Naive thymus-derived CD4-positive, alpha-beta T cell (primary cell): ENCODE data around the gene EYS. TPM values are rescaled to one million over a fixed set of nuclear protein-coding genes. Genes with fewer than 3 reads are reported as not detected.

Experiments
- ATAC-seq: fragments of 150-1000 bp; cut with Tn5 transposase; 2 replicates; pipeline ENCODE4 v1.10.0; 2021; ENCODE audit warnings: mild to moderate bottlenecking, moderate library complexity
- CTCF ChIA-PET: fragments of 350-600 bp; sonication (Branson Sonifier 250); formaldehyde crosslinking; loops from one replicate; lab custom pipeline; 2021; ENCODE audit warnings: antibody characterized with exemption; lab: Charles Lee
- POLR2A ChIA-PET: fragments of 350-600 bp; sonication (Branson Sonifier 250); formaldehyde crosslinking; loops from one replicate; lab custom pipeline; 2021; ENCODE audit warnings: antibody characterized with exemption, inconsistent platforms; lab: Charles Lee
- DNase-seq, 9 donors: peaks; one replicate each; pipeline versions ENCODE4 v3.0.0 to v3.0.0-alpha.2; 2020 to 2022; ENCODE audit warnings: mixed read lengths in 1 of 9
- H3K27ac ChIP-seq: one replicate; pipeline ENCODE4 v1.7.0; 2013; ENCODE audit warnings: mild to moderate bottlenecking, low read depth, low read length, moderate library complexity
- H3K27me3 ChIP-seq, 2 donors: one replicate each; pipeline ENCODE4 v1.7.0; 2013; ENCODE audit warnings: low read length in 2 of 2, mild to moderate bottlenecking in 2 of 2, moderate library complexity in 2 of 2; ENCODE audit not compliant: control insufficient read depth in 2 of 2, insufficient read depth in 2 of 2
- H3K36me3 ChIP-seq, 3 experiments: 1 replicate in 2 of 3; 2 replicates in 1 of 3; pipeline ENCODE4 v1.7.0; 2013; ENCODE audit warnings: low read length in 3 of 3, mild to moderate bottlenecking in 3 of 3, moderate library complexity in 1 of 3; ENCODE audit not compliant: insufficient read depth in 3 of 3, control insufficient read depth in 2 of 3
- H3K4me1 ChIP-seq, 2 donors: one replicate each; pipeline ENCODE4 v1.7.0; 2013; ENCODE audit warnings: low read length in 2 of 2, mild to moderate bottlenecking in 2 of 2, moderate library complexity in 1 of 2; ENCODE audit not compliant: control insufficient read depth in 2 of 2, insufficient read depth in 2 of 2
- H3K4me3 ChIP-seq: 2 replicates; pipeline ENCODE4 v1.7.0; 2013; ENCODE audit warnings: mild to moderate bottlenecking, low read length
- H3K9me3 ChIP-seq, 3 experiments: 1 replicate in 2 of 3; 2 replicates in 1 of 3; pipeline ENCODE4 v1.7.0; 2013; ENCODE audit warnings: low read length in 3 of 3; ENCODE audit not compliant: control insufficient read depth in 2 of 3
- H3K27ac Mint-ChIP-seq, 9 donors: one replicate each; pipeline ENCODE4 v1.8.0; 2020 to 2022; ENCODE audit warnings: mixed read lengths in 9 of 9, mild to moderate bottlenecking in 8 of 9, moderate library complexity in 5 of 9, inconsistent platforms in 2 of 9
- H3K27me3 Mint-ChIP-seq, 5 donors: one replicate each; pipeline ENCODE4 v1.8.0; 2021 to 2022; ENCODE audit warnings: mixed read lengths in 5 of 5, mild to moderate bottlenecking in 1 of 5
- H3K36me3 Mint-ChIP-seq, 5 donors: one replicate each; pipeline ENCODE4 v1.8.0; 2020 to 2022; ENCODE audit warnings: mixed read lengths in 5 of 5, mild to moderate bottlenecking in 3 of 5, inconsistent platforms in 1 of 5
- H3K4me1 Mint-ChIP-seq, 7 donors: one replicate each; pipeline ENCODE4 v1.8.0; 2020 to 2022; ENCODE audit warnings: mixed read lengths in 7 of 7, mild to moderate bottlenecking in 3 of 7, inconsistent platforms in 1 of 7
- H3K4me3 Mint-ChIP-seq, 10 donors: one replicate each; pipeline ENCODE4 v1.8.0; 2020 to 2022; ENCODE audit warnings: mild to moderate bottlenecking in 10 of 10, mixed read lengths in 10 of 10, moderate library complexity in 6 of 10, inconsistent platforms in 2 of 10
- H3K9me3 Mint-ChIP-seq, 11 donors: one replicate each; pipeline ENCODE4 v1.8.0; 2020 to 2022; ENCODE audit warnings: mixed read lengths in 11 of 11, mild to moderate bottlenecking in 4 of 11, inconsistent platforms in 1 of 11, moderate library complexity in 1 of 11
- intact Hi-C, 2 donors: fragments of 100-400 bp; cut with micrococcal nuclease; formaldehyde crosslinking; loops; one replicate each; pipeline ENCODE4 v1.15.1; 2023
- polyA plus RNA-seq, 2 donors: library from polyadenylated mRNA; unstranded; fragments of 300-500 nt; fragmentation: Illumina TruSeq; gene quantifications; one replicate each; pipeline ENCODE4 v1.2.3, GENCODE V29; 2021
- total RNA-seq, 6 experiments: library from RNA in 5 of 6; stranded (reverse) in 5 of 6; gene quantifications; 1 replicate in 5 of 6; 2 replicates in 1 of 6; pipeline ENCODE4 v1.2.3 and lab custom pipeline; 2021 to 2026

EYS gene
- total and polyA plus RNA-seq, 7 experiments from 2014 or later: 0.07 to 0.21 (median 0.13) TPM; not detected in 4

DNA sequence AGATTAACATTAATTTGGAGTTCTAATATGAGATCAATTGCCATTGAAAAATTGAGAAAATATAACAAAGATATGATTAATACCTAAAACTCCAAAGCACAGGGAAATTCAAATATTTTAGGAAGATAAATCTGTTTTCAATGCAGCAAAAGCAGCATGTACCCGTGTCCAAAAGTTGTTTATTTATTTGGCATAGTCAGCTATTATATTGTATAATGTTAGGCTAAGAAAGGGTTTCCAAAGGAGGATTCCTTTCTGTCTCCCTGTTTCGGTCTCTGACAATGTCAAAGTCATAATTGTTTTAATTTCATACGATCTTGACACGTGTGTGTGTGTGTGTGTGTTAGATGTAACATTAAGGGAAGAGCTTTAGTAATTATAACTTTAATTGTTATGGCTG, 914.5 kb downstream of the EYS start:
- H3K4me1 Mint-ChIP-seq: no peaks in the 10 kb centered on the region
- no peaks in the 10 kb centered on the region for H3K27me3 ChIP-seq
- H3K36me3 ChIP-seq: no peaks in the 10 kb centered on the region
- H3K27ac Mint-ChIP-seq: no peak overlapping the region
- intact Hi-C loops: no loop called here
- H3K27ac ChIP-seq: no peak overlapping the region
- H3K27me3 Mint-ChIP-seq: no peaks in the 10 kb centered on the region
- CTCF ChIA-PET: no interaction called here
- H3K36me3 Mint-ChIP-seq: no peaks in the 10 kb centered on the region
- H3K9me3 Mint-ChIP-seq: peaks cover 0 to 8% (median 3%) of the 10 kb centered on the region in 11 donors
- POLR2A ChIA-PET: no interaction called here
- DNase-seq: no peak
- no peak overlapping the region for H3K4me3 ChIP-seq
- H3K9me3 ChIP-seq: no peaks in the 10 kb centered on the region
- ATAC-seq: no peak
- H3K4me1 ChIP-seq: no peaks in the 10 kb centered on the region
- H3K4me3 Mint-ChIP-seq: no peak overlapping the region

DNA sequence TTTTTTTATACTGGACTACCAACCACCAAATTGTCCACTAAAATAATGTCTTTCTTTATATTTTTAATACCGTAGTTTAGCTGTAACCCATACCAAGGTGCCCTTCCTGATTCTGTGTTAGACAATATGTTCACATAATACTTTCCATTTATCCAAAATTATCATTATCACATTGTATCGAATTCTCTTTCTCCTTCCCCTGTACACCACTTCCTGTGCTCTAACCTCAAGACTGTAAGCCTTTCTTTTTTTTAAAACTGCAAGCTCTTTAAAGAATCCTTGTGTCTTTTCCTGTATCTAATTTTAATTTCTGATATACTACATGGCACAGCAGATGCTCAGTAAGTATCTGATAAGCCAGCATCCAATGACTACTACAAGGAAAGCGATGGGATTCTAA, 917.5 kb downstream of the EYS start:
- ATAC-seq (no peak), DNase-seq (no peak)
- Mint-ChIP-seq H3K36me3 (no peaks in the 10 kb centered on the region), H3K9me3 (peaks cover 0 to 14% (median 0%) of the 10 kb centered on the region in 11 donors), H3K4me1 (no peaks in the 10 kb centered on the region), H3K27me3 (no peaks in the 10 kb centered on the region), H3K27ac (no peak overlapping the region), H3K4me3 (no peak overlapping the region)
- H3K4me1 ChIP-seq: no peaks in the 10 kb centered on the region
- no peak overlapping the region for H3K27ac ChIP-seq
- CTCF ChIA-PET: no interaction called here
- no peaks in the 10 kb centered on the region for H3K36me3 ChIP-seq
- POLR2A ChIA-PET: no interaction called here
- H3K9me3 ChIP-seq: no peaks in the 10 kb centered on the region
- no peak overlapping the region for H3K4me3 ChIP-seq
- intact Hi-C loops: no loop called here
- no peaks in the 10 kb centered on the region for H3K27me3 ChIP-seq

DNA sequence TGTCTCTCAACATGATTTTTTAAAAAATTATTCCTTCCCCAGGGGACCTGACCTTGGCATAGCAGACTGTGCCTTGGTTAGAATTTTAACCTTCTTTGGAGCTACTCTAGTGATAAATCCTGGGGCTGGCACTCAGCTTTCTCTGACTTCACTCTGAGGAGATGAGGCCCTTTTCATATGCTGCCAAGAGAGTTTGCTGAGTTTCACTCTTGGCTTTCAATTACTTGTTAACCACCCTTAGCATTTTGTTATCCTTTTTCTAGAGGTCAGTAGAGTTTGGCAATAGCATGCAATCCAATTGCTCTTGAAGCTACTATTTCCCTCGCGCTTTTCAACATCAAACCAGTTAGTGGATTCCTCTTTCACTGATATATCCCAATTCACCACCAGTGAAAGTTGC, 920.3 kb downstream of the EYS start:
- no peaks in the 10 kb centered on the region for H3K36me3 Mint-ChIP-seq
- H3K9me3 Mint-ChIP-seq: peaks cover 0 to 17% (median 2%) of the 10 kb centered on the region in 11 donors
- intact Hi-C loops: no loop called here
- H3K4me3 Mint-ChIP-seq: no peak overlapping the region
- no peaks in the 10 kb centered on the region for H3K4me1 Mint-ChIP-seq
- no peak overlapping the region for H3K27ac Mint-ChIP-seq
- Histone ChIP-seq H3K27me3 (no peaks in the 10 kb centered on the region), H3K9me3 (no peaks in the 10 kb centered on the region), H3K4me1 (no peaks in the 10 kb centered on the region), H3K4me3 (no peak overlapping the region), H3K36me3 (no peaks in the 10 kb centered on the region), H3K27ac (no peak overlapping the region)
- H3K27me3 Mint-ChIP-seq: no peaks in the 10 kb centered on the region
- ChIA-PET CTCF (no interaction called here), POLR2A (no interaction called here)
- no peak for ATAC-seq
- no peak for DNase-seq

DNA sequence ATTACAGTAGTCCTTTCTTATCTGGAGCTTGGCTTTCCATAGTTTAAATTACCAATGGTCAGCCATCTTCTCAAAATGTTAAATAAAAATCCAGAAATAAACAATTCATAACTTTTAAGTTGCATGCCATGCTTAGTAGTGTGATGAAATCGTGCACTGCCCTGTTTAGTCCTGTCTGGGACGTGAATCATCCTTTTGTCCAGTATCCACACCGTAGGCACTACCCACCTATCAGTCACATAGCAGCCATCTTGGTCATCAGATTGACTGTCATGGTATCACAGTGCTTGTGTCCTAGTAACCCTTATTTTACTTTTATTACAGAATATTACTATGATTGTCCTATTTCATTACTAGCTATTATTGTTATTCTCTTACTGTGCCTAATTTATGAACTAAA, 924.1 kb downstream of the EYS start:
- no peak overlapping the region for H3K27ac Mint-ChIP-seq
- Histone ChIP-seq H3K36me3 (no peaks in the 10 kb centered on the region), H3K9me3 (no peaks in the 10 kb centered on the region), H3K4me3 (no peak overlapping the region), H3K27ac (no peak overlapping the region), H3K27me3 (no peaks in the 10 kb centered on the region), H3K4me1 (no peaks in the 10 kb centered on the region)
- no peaks in the 10 kb centered on the region for H3K27me3 Mint-ChIP-seq
- intact Hi-C loops: no loop called here
- no peaks in the 10 kb centered on the region for H3K36me3 Mint-ChIP-seq
- ATAC-seq (no peak), DNase-seq (no peak)
- POLR2A ChIA-PET: no interaction called here
- H3K4me3 Mint-ChIP-seq: no peak overlapping the region
- CTCF ChIA-PET: no interaction called here
- H3K9me3 Mint-ChIP-seq: peaks cover 0 to 21% (median 4%) of the 10 kb centered on the region in 11 donors
- no peaks in the 10 kb centered on the region for H3K4me1 Mint-ChIP-seq

DNA sequence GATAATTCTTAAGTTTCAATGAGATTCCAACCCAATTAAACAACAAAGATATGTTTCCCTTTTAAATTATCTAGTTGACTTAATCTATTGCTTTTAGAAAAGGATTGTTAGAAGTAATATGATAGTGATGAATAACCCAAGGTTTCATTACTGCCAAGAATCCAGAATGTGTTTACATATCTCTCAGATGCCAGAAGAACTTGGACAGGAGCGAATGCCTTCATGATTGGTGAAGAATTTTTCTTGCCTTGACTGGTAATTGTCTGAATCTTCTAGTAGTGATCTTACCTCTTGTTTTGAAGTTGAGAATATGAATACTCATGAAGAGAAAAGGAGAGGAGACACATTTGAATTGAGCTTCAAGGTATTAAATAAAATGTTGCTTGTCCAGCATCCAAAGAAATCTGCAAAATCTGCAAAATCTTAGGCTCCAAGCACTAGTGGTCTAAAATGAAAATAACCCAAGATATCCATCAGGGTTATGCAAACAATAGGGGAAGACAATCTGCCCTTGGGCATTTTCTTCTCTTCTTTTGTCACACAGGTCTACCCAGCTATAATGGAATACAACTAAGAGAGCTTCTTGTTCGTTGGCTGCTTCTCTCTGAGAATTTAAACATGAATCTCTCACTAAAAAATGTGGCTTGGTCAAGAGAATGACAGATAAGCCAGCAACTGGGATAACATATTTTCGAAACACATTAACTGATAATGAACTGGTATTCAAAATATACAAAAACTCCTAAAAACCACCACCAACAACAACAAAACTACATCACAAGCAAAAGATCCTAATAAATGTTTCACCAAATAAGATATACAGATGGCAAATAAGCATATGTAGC, 928.9 kb downstream of the EYS start:
- Mint-ChIP-seq H3K4me1 (no peaks in the 10 kb centered on the region), H3K27ac (no peak overlapping the region), H3K27me3 (no peaks in the 10 kb centered on the region), H3K36me3 (no peaks in the 10 kb centered on the region), H3K4me3 (no peak overlapping the region), H3K9me3 (peaks cover 0 to 22% (median 8%) of the 10 kb centered on the region in 11 donors)
- Histone ChIP-seq H3K9me3 (no peaks in the 10 kb centered on the region), H3K4me1 (no peaks in the 10 kb centered on the region), H3K27me3 (no peaks in the 10 kb centered on the region), H3K36me3 (no peaks in the 10 kb centered on the region), H3K4me3 (no peak overlapping the region), H3K27ac (no peak overlapping the region)
- ATAC-seq (no peak), DNase-seq (no peak)
- POLR2A ChIA-PET: no interaction called here
- CTCF ChIA-PET: no interaction called here
- intact Hi-C loops: no loop called here

DNA sequence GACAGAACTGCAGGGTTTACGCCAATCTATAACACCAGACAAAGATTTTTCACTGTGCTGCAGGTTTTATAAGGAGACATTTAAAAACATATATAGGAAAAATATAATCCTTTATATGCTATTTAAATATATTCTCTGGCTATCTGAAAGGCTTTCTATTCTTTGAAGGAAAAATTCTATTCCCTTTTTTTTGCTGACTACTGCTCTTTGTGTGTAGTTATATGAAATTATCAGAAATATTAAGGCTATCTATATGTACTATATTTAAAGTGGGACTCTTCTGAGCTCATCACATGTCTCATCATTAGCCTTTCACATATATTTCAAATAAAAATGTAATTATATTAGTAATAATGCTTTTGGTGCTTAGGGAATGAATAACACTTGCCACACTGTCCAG, 930.7 kb downstream of the EYS start:
- Mint-ChIP-seq H3K9me3 (peaks cover 0 to 29% (median 13%) of the 10 kb centered on the region in 11 donors), H3K4me1 (no peaks in the 10 kb centered on the region), H3K4me3 (no peak overlapping the region), H3K27ac (no peak overlapping the region), H3K27me3 (no peaks in the 10 kb centered on the region), H3K36me3 (no peaks in the 10 kb centered on the region)
- Histone ChIP-seq H3K9me3 (no peaks in the 10 kb centered on the region), H3K4me1 (no peaks in the 10 kb centered on the region), H3K27ac (no peak overlapping the region), H3K36me3 (no peaks in the 10 kb centered on the region), H3K4me3 (no peak overlapping the region), H3K27me3 (no peaks in the 10 kb centered on the region)
- POLR2A ChIA-PET: no interaction called here
- CTCF ChIA-PET: no interaction called here
- no peak for DNase-seq
- no peak for ATAC-seq
- intact Hi-C loops: no loop called here

DNA sequence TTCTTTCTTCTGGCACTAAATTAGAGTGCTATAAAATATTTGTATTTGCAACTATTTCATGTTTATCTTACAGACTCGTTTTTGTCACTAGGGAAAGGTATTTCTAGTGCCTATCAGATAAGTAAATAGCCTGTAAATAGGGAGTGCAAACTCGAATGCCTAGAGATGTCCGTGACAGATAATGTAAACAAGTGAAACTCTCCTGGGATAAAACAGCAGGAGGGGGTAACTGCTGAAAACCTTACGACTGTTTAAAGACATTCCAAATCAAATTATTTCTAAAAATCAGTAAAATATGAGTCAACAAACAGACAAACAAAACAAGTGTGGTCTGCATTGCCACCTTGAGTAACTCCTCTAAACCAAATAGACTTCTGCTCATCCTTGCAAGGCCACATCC, 932.1 kb downstream of the EYS start:
- CTCF ChIA-PET: no interaction called here
- H3K27ac ChIP-seq: no peak overlapping the region

More for the DNA sequence above, 932.1 kb downstream of the EYS start:
- Mint-ChIP-seq H3K27me3 (no peaks in the 10 kb centered on the region), H3K36me3 (no peaks in the 10 kb centered on the region), H3K4me1 (no peaks in the 10 kb centered on the region), H3K4me3 (no peak overlapping the region), H3K27ac (no peak overlapping the region), H3K9me3 (peaks cover 0 to 29% (median 10%) of the 10 kb centered on the region in 11 donors)
- ATAC-seq: no peak
- Histone ChIP-seq H3K4me1 (no peaks in the 10 kb centered on the region), H3K36me3 (no peaks in the 10 kb centered on the region), H3K27me3 (no peaks in the 10 kb centered on the region), H3K9me3 (no peaks in the 10 kb centered on the region), H3K4me3 (no peak overlapping the region)
- intact Hi-C loops: no loop called here
- DNase-seq: no peak
- POLR2A ChIA-PET: no interaction called here
